Activated CD8-positive, alpha-beta T cell treated with anti-CD3 and anti-CD28 coated beads for 36 hours (primary cell): ENCODE results near the gene CLEC16A. TPM values are rescaled to one million over a fixed set of nuclear protein-coding genes. Genes with fewer than 3 reads are reported as not detected.

Experiments used
- ATAC-seq: fragments of 200-7000 bp; cut with Tn5 transposase; one replicate; pipeline ENCODE4 v1.10.0; 2021; ENCODE audit warnings: mild to moderate bottlenecking, moderate library complexity
- CTCF ChIA-PET: fragments of 350-600 bp; sonication (Branson Sonifier 250); formaldehyde crosslinking; loops from one replicate; lab custom pipeline; 2021; ENCODE audit warnings: antibody characterized with exemption; lab: Charles Lee
- POLR2A ChIA-PET: fragments of 350-600 bp; sonication (Branson Sonifier 250); formaldehyde crosslinking; loops from one replicate; lab custom pipeline; 2021; ENCODE audit warnings: antibody characterized with exemption; lab: Charles Lee
- DNase-seq: peaks from one replicate; pipeline ENCODE4 v3.0.0-alpha.2; 2020
- H3K27ac Mint-ChIP-seq: one replicate; pipeline ENCODE4 v1.8.0; 2021; ENCODE audit warnings: mild to moderate bottlenecking, mixed read lengths
- H3K27me3 Mint-ChIP-seq: one replicate; pipeline ENCODE4 v1.8.0; 2021; ENCODE audit warnings: mixed read lengths
- H3K36me3 Mint-ChIP-seq: one replicate; pipeline ENCODE4 v1.8.0; 2021; ENCODE audit warnings: low read depth, mixed read lengths
- H3K4me1 Mint-ChIP-seq: one replicate; pipeline ENCODE4 v1.8.0; 2021; ENCODE audit warnings: low read depth, mixed read lengths
- H3K4me3 Mint-ChIP-seq: one replicate; pipeline ENCODE4 v1.8.0; 2021; ENCODE audit warnings: mild to moderate bottlenecking, moderate library complexity, mixed read lengths
- H3K9me3 Mint-ChIP-seq: one replicate; pipeline ENCODE4 v1.8.0; 2021; ENCODE audit warnings: mixed read lengths
- intact Hi-C: fragments of 100-400 bp; cut with micrococcal nuclease; formaldehyde crosslinking; loops from one replicate; pipeline ENCODE4 v1.10.0; 2022
- total RNA-seq, 2 experiments: library from RNA; stranded (reverse); gene quantifications; one replicate each; pipeline ENCODE4 v1.2.3, GENCODE V29; 2021
- TF ChIP-seq, protein P1 (sequence below): fragments of 200-600 bp; IDR thresholded peaks from one replicate; pipeline ENCODE4 v1.8.0; 2022; ENCODE audit warnings: antibody characterized with exemption, mild to moderate bottlenecking

Gene CLEC16A
- total RNA-seq, 2 experiments from 2014 or later: 20.4 to 21.7 TPM

- no peak overlapping the region for H3K4me3 Mint-ChIP-seq
- ChIA-PET POLR2A (no interaction called here), CTCF (interaction anchor here (0.6 to 1.3 kb wide), 3 partner anchors 14 to 63 kb away, joined by 3 to 4 read pairs (median 3); no protein-coding TSS in a partner anchor)
- no peaks in the 10 kb centered on the region for H3K9me3 Mint-ChIP-seq
- peaks cover 53% of the 10 kb centered on the region for H3K4me1 Mint-ChIP-seq
- no peaks in the 10 kb centered on the region for H3K27me3 Mint-ChIP-seq
- DNase-seq (no peak), ATAC-seq (no peak)
- intact Hi-C loops: no loop called here
- H3K27ac Mint-ChIP-seq: no peak overlapping the region
- peaks cover 23% of the 10 kb centered on the region for H3K36me3 Mint-ChIP-seq
- TF ChIP-seq, protein P1, sequence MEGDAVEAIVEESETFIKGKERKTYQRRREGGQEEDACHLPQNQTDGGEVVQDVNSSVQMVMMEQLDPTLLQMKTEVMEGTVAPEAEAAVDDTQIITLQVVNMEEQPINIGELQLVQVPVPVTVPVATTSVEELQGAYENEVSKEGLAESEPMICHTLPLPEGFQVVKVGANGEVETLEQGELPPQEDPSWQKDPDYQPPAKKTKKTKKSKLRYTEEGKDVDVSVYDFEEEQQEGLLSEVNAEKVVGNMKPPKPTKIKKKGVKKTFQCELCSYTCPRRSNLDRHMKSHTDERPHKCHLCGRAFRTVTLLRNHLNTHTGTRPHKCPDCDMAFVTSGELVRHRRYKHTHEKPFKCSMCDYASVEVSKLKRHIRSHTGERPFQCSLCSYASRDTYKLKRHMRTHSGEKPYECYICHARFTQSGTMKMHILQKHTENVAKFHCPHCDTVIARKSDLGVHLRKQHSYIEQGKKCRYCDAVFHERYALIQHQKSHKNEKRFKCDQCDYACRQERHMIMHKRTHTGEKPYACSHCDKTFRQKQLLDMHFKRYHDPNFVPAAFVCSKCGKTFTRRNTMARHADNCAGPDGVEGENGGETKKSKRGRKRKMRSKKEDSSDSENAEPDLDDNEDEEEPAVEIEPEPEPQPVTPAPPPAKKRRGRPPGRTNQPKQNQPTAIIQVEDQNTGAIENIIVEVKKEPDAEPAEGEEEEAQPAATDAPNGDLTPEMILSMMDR: no peak
Measured at GRCh38 chr16:10932959-10933710, 11.2 kb upstream of the CLEC16A start.

- Mint-ChIP-seq H3K36me3 (peaks cover 31% of the 10 kb centered on the region), H3K9me3 (no peaks in the 10 kb centered on the region), H3K4me1 (peaks cover 60% of the 10 kb centered on the region), H3K4me3 (no peak overlapping the region), H3K27me3 (no peaks in the 10 kb centered on the region), H3K27ac (no peak overlapping the region)
- TF ChIP-seq, protein P1: no peak
- DNase-seq: no peak
- ChIA-PET CTCF (interaction anchor here (0.6 to 1.3 kb wide), 2 partner anchors 419 to 432 kb away, joined by 3 read pairs; no protein-coding TSS in a partner anchor), POLR2A (interaction anchor here (1.0 kb wide), 1 partner anchor 15 kb away, joined by 3 read pairs; no protein-coding TSS in a partner anchor)
- no peak for ATAC-seq
- intact Hi-C loops: no loop called here
Measured at GRCh38 chr16:10933865-10934264, 10.5 kb upstream of the CLEC16A start.

GRCh38 chr16:10934325-10935107, 9.8 kb upstream of the CLEC16A start:
- Mint-ChIP-seq H3K9me3 (no peaks in the 10 kb centered on the region), H3K36me3 (peaks cover 37% of the 10 kb centered on the region), H3K4me1 (peaks cover 67% of the 10 kb centered on the region), H3K27me3 (no peaks in the 10 kb centered on the region), H3K27ac (no peak overlapping the region), H3K4me3 (no peak overlapping the region)
- ChIA-PET POLR2A (interaction anchor here (0.6 to 1.0 kb wide), 2 partner anchors 16 to 194 kb away, joined by 3 read pairs; no protein-coding TSS in a partner anchor), CTCF (interaction anchor here (0.6 to 1.3 kb wide), 2 partner anchors 420 to 432 kb away, joined by 3 read pairs; no protein-coding TSS in a partner anchor)
- intact Hi-C loops: no loop called here
- DNase-seq (no peak), ATAC-seq (no peak)
- TF ChIP-seq, protein P1: no peak

GRCh38 chr16:10935226-10935915, 9.0 kb upstream of the CLEC16A start:
- intact Hi-C loops: no loop called here
- CTCF ChIA-PET: interaction anchor here (1.3 to 6.8 kb wide), 2 partner anchors 17 to 421 kb away, joined by 3 to 40 read pairs; no protein-coding TSS in a partner anchor
- no peaks in the 10 kb centered on the region for H3K9me3 Mint-ChIP-seq
- H3K36me3 Mint-ChIP-seq: peaks cover 42% of the 10 kb centered on the region
- POLR2A ChIA-PET: interaction anchor here (0.6 kb wide), 2 partner anchors 195 to 829 kb away, joined by 3 read pairs; no protein-coding TSS in a partner anchor
- H3K4me3 Mint-ChIP-seq: no peak overlapping the region
- no peaks in the 10 kb centered on the region for H3K27me3 Mint-ChIP-seq
- no peak overlapping the region for H3K27ac Mint-ChIP-seq
- no peak for DNase-seq
- ATAC-seq: no peak
- H3K4me1 Mint-ChIP-seq: peaks cover 71% of the 10 kb centered on the region
- TF ChIP-seq, protein P1: no peak
